GM12878 (cell line): ENCODE data around the gene AKTIP. TPM values are rescaled to one million over a fixed set of nuclear protein-coding genes. Genes with fewer than 3 reads are reported as not detected.

ENCODE experiments used
- CEBPZ ChIP-seq: fragments of 150-350 bp; IDR thresholded peaks from 2 replicates; pipeline ENCODE4 v1.6.1; 2016; ENCODE audit warnings: low read depth, low read length
- IRF5 ChIP-seq: fragments of 450-650 bp; IDR thresholded peaks from 2 replicates; pipeline ENCODE4 v1.6.1; 2017; ENCODE audit warnings: borderline replicate concordance
- JUNB ChIP-seq: IDR thresholded peaks from 2 replicates; pipeline ENCODE4 v1.6.1; 2016; ENCODE audit warnings: antibody characterized with exemption, mild to moderate bottlenecking
- KDM1A ChIP-seq: fragments of 200-600 bp; sonication (generic); IDR thresholded peaks from 2 replicates; pipeline ENCODE4 v1.6.1; 2016; ENCODE audit warnings: borderline replicate concordance
- MXI1 ChIP-seq: fragments of 150-350 bp; IDR thresholded peaks from 2 replicates; pipeline ENCODE4 v1.6.1; 2011; ENCODE audit warnings: low read depth, mild to moderate bottlenecking, inconsistent platforms, low read length, improper control_type of control experiment
- NFYB ChIP-seq: IDR thresholded peaks from 2 replicates; pipeline ENCODE4 v1.6.1; 2011; ENCODE audit warnings: low read depth, mild to moderate bottlenecking, low read length, improper control_type of control experiment, moderate library complexity; ENCODE audit not compliant: insufficient read depth
- POU2F2 ChIP-seq: IDR thresholded peaks from 3 replicates; pipeline ENCODE4 v1.6.1; 2011; ENCODE audit warnings: low read depth, mild to moderate bottlenecking, low read length, borderline replicate concordance
- SUPT20H ChIP-seq: IDR thresholded peaks from 2 replicates; pipeline ENCODE4 v1.6.1; 2011; ENCODE audit warnings: low read depth, mild to moderate bottlenecking, low read length, moderate library complexity, borderline replicate concordance; ENCODE audit not compliant: control insufficient read depth
- SUZ12 ChIP-seq: fragments of 200-600 bp; sonication (generic); IDR thresholded peaks from one replicate; pipeline ENCODE4 v1.6.1; 2018; ENCODE audit warnings: antibody characterized with exemption, mild to moderate bottlenecking; ENCODE audit not compliant: unreplicated experiment
- TAF1 ChIP-seq: IDR thresholded peaks from 2 replicates; pipeline ENCODE4 v1.6.1; 2011; ENCODE audit warnings: mild to moderate bottlenecking, low read depth, low read length, borderline replicate concordance
- TCF12 ChIP-seq: IDR thresholded peaks from 2 replicates; pipeline ENCODE4 v1.6.1; 2011; ENCODE audit warnings: low read depth, mild to moderate bottlenecking, low read length
- ZBTB33 ChIP-seq: fragments of 450-650 bp; IDR thresholded peaks from 2 replicates; pipeline ENCODE4 v1.6.1; 2017; ENCODE audit warnings: mild to moderate bottlenecking
- ZNF274 ChIP-seq: IDR thresholded peaks from one replicate; pipeline ENCODE4 v1.8.0; 2011; ENCODE audit not compliant: insufficient read length, insufficient read depth
- polyA plus RNA-seq, 11 experiments: library from polyadenylated mRNA; depleted of rRNA in 4 of 11; unstranded in 6 of 11; stranded (reverse) in 5 of 11; fragments of >200 nt; fragmentation: Nextera tagmentation in 4 of 11; fragmentation: Illumina TruSeq in 1 of 11; extraction: Ambion mirVana in 4 of 11; extraction: Trizol in 1 of 11; gene quantifications; 1 replicate in 1 of 11; 2 replicates in 10 of 11; pipeline versions ENCODE4 v1.2.1 to v1.2.3, GENCODE V29; 2011 to 2016; ENCODE audit warnings: inconsistent platforms in 2 of 11, missing spikeins in 2 of 11, low read depth in 1 of 11
- total RNA-seq, 4 experiments: library from RNA; depleted of rRNA in 3 of 4; stranded (reverse); fragments of >200 nt in 3 of 4; fragmentation: Illumina TruSeq in 1 of 4; extraction: Trizol in 1 of 4; gene quantifications; 2 replicates each; pipeline versions ENCODE4 v1.2.1 to v1.2.3, GENCODE V29; 2013 to 2021
- TF ChIP-seq, protein P1 (sequence below): fragments of 450-650 bp; IDR thresholded peaks from 2 replicates; pipeline ENCODE4 v1.6.1; 2017; ENCODE audit warnings: antibody characterized with exemption, mild to moderate bottlenecking, moderate library complexity
- TF ChIP-seq, protein P2 (sequence below): fragments of 450-650 bp; IDR thresholded peaks from 2 replicates; pipeline ENCODE4 v1.6.1; 2018; ENCODE audit warnings: mild to moderate bottlenecking, low read depth, moderate library complexity; ENCODE audit not compliant: partially characterized antibody

AKTIP gene
- total and polyA plus RNA-seq, 10 of the 15 experiments (the other 5 are each of a cell fraction or from before 2014, with no cell fraction given), result 11.4 to 22.9 (median 13.6) TPM

GRCh38 chr16:53503270-53503923 is 388 bp upstream of the AKTIP start (continued):
- TF ChIP-seq, protein P1, sequence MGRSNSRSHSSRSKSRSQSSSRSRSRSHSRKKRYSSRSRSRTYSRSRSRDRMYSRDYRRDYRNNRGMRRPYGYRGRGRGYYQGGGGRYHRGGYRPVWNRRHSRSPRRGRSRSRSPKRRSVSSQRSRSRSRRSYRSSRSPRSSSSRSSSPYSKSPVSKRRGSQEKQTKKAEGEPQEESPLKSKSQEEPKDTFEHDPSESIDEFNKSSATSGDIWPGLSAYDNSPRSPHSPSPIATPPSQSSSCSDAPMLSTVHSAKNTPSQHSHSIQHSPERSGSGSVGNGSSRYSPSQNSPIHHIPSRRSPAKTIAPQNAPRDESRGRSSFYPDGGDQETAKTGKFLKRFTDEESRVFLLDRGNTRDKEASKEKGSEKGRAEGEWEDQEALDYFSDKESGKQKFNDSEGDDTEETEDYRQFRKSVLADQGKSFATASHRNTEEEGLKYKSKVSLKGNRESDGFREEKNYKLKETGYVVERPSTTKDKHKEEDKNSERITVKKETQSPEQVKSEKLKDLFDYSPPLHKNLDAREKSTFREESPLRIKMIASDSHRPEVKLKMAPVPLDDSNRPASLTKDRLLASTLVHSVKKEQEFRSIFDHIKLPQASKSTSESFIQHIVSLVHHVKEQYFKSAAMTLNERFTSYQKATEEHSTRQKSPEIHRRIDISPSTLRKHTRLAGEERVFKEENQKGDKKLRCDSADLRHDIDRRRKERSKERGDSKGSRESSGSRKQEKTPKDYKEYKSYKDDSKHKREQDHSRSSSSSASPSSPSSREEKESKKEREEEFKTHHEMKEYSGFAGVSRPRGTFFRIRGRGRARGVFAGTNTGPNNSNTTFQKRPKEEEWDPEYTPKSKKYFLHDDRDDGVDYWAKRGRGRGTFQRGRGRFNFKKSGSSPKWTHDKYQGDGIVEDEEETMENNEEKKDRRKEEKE, result no peak
- TF ChIP-seq MXI1 (peak; percentile 59; the same call in 1 of the 2 replicates), POU2F2 (peak; percentile 64; the same call in 2 of the 3 replicates), TCF12 (0 out of 2 replicates have a peak, but pooled peaks have one; percentile 18), SUPT20H (no peak), CEBPZ (peak; percentile 87), JUNB (no peak), KDM1A (no peak), NFYB (peak; percentile 90), ZBTB33 (no peak; the same call in 1 of the 2 replicates), SUZ12 (no peak), TAF1 (peak; percentile 35; the same call in 1 of the 2 replicates), IRF5 (no peak), ZNF274 (no peak)
- TF ChIP-seq, protein P2, sequence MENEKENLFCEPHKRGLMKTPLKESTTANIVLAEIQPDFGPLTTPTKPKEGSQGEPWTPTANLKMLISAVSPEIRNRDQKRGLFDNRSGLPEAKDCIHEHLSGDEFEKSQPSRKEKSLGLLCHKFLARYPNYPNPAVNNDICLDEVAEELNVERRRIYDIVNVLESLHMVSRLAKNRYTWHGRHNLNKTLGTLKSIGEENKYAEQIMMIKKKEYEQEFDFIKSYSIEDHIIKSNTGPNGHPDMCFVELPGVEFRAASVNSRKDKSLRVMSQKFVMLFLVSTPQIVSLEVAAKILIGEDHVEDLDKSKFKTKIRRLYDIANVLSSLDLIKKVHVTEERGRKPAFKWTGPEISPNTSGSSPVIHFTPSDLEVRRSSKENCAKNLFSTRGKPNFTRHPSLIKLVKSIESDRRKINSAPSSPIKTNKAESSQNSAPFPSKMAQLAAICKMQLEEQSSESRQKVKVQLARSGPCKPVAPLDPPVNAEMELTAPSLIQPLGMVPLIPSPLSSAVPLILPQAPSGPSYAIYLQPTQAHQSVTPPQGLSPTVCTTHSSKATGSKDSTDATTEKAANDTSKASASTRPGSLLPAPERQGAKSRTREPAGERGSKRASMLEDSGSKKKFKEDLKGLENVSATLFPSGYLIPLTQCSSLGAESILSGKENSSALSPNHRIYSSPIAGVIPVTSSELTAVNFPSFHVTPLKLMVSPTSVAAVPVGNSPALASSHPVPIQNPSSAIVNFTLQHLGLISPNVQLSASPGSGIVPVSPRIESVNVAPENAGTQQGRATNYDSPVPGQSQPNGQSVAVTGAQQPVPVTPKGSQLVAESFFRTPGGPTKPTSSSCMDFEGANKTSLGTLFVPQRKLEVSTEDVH, result no peak
